Ishikawa (cell line): Measurements from ENCODE around the gene PRXL2A.

ENCODE experiments used
- CEBPB ChIP-seq: IDR thresholded peaks from 2 replicates; pipeline ENCODE4 v1.6.1; 2012
- CREB1 ChIP-seq: IDR thresholded peaks from 2 replicates; pipeline ENCODE4 v1.6.1; 2012; ENCODE audit warnings: low read depth
- EGR1 ChIP-seq: IDR thresholded peaks from 2 replicates; pipeline ENCODE4 v1.6.1; 2012
- EP300 ChIP-seq: IDR thresholded peaks from 2 replicates; pipeline ENCODE4 v1.6.1; 2012; ENCODE audit warnings: borderline replicate concordance
- FOXM1 ChIP-seq: IDR thresholded peaks from 2 replicates; pipeline ENCODE4 v1.6.1; 2012; ENCODE audit warnings: low read depth, borderline replicate concordance
- NFIC ChIP-seq: IDR thresholded peaks from 2 replicates; pipeline ENCODE4 v1.6.1; 2012
- RAD21 ChIP-seq: IDR thresholded peaks from 2 replicates; pipeline ENCODE4 v1.6.1; 2012; ENCODE audit warnings: low read depth
- TAF1 ChIP-seq: IDR thresholded peaks from 2 replicates; pipeline ENCODE4 v1.6.1; 2012; ENCODE audit warnings: low read depth, mild to moderate bottlenecking
- TCF12 ChIP-seq: IDR thresholded peaks from 2 replicates; pipeline ENCODE4 v1.6.1; 2012; ENCODE audit warnings: low read depth
- TEAD4 ChIP-seq: IDR thresholded peaks from 2 replicates; pipeline ENCODE4 v1.6.1; 2012
- YY1 ChIP-seq: IDR thresholded peaks from 2 replicates; pipeline ENCODE4 v1.6.1; 2012; ENCODE audit warnings: low read depth
- ZBTB7A ChIP-seq: IDR thresholded peaks from 2 replicates; pipeline ENCODE4 v1.6.1; 2012; ENCODE audit warnings: low read depth
- TF ChIP-seq, protein P1 (sequence below): IDR thresholded peaks from 2 replicates; pipeline ENCODE4 v1.6.1; 2012; ENCODE audit warnings: low read depth, mild to moderate bottlenecking
- TF ChIP-seq, protein P2 (sequence below): IDR thresholded peaks from 2 replicates; pipeline ENCODE4 v1.6.1; 2012
- TF ChIP-seq, protein P3 (sequence below): IDR thresholded peaks from 2 replicates; pipeline ENCODE4 v1.6.1; 2012

The PRXL2A gene

DNA sequence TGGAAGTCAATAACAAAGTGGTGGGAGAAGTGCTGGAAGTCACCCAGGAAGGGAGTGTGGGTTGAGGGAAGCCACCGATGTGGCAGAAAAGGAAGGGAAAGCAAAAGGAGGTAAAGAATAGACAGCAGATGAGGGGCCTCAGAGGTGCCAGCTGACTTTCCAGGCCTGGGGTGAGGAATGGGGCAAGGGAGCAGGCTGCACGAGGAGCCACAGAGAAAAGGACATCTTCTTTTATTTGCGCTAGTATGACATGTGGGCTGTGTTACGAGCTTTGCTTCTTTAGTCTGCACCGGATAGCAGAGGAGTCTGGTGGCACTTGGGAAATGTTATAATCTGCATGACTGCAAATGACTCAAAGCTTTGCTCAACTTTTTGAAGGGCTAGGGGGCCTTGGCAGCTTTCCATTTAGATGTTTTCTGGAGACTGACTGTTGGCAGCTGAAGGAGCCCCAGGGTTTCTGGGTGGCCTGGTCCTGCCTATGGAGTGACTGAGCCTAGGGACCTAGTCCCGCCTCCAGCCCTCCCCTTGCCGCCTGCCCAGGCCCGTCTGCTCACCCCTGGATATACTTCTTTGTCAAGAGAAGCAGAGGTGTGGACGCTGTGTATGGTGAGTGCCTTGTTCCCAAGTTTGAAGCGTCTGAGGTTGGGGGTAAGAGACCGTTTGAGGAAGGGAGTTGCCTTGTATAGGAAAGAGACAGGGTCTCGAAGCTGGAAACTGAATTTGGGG lies 5.1 kb downstream of the PRXL2A start:
- TF ChIP-seq, protein P1, sequence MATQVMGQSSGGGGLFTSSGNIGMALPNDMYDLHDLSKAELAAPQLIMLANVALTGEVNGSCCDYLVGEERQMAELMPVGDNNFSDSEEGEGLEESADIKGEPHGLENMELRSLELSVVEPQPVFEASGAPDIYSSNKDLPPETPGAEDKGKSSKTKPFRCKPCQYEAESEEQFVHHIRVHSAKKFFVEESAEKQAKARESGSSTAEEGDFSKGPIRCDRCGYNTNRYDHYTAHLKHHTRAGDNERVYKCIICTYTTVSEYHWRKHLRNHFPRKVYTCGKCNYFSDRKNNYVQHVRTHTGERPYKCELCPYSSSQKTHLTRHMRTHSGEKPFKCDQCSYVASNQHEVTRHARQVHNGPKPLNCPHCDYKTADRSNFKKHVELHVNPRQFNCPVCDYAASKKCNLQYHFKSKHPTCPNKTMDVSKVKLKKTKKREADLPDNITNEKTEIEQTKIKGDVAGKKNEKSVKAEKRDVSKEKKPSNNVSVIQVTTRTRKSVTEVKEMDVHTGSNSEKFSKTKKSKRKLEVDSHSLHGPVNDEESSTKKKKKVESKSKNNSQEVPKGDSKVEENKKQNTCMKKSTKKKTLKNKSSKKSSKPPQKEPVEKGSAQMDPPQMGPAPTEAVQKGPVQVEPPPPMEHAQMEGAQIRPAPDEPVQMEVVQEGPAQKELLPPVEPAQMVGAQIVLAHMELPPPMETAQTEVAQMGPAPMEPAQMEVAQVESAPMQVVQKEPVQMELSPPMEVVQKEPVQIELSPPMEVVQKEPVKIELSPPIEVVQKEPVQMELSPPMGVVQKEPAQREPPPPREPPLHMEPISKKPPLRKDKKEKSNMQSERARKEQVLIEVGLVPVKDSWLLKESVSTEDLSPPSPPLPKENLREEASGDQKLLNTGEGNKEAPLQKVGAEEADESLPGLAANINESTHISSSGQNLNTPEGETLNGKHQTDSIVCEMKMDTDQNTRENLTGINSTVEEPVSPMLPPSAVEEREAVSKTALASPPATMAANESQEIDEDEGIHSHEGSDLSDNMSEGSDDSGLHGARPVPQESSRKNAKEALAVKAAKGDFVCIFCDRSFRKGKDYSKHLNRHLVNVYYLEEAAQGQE = no peak
- TF ChIP-seq RAD21 (no peak), TAF1 (no peak), EP300 (no peak), NFIC (no peak), ZBTB7A (no peak), EGR1 (no peak), TCF12 (no peak), FOXM1 (no peak), CEBPB (no peak), CREB1 (no peak), TEAD4 (no peak), YY1 (no peak)
- TF ChIP-seq, protein P2, sequence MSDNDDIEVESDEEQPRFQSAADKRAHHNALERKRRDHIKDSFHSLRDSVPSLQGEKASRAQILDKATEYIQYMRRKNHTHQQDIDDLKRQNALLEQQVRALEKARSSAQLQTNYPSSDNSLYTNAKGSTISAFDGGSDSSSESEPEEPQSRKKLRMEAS = no peak
- TF ChIP-seq, protein P3, sequence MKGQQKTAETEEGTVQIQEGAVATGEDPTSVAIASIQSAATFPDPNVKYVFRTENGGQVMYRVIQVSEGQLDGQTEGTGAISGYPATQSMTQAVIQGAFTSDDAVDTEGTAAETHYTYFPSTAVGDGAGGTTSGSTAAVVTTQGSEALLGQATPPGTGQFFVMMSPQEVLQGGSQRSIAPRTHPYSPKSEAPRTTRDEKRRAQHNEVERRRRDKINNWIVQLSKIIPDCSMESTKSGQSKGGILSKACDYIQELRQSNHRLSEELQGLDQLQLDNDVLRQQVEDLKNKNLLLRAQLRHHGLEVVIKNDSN = no peak

DNA sequence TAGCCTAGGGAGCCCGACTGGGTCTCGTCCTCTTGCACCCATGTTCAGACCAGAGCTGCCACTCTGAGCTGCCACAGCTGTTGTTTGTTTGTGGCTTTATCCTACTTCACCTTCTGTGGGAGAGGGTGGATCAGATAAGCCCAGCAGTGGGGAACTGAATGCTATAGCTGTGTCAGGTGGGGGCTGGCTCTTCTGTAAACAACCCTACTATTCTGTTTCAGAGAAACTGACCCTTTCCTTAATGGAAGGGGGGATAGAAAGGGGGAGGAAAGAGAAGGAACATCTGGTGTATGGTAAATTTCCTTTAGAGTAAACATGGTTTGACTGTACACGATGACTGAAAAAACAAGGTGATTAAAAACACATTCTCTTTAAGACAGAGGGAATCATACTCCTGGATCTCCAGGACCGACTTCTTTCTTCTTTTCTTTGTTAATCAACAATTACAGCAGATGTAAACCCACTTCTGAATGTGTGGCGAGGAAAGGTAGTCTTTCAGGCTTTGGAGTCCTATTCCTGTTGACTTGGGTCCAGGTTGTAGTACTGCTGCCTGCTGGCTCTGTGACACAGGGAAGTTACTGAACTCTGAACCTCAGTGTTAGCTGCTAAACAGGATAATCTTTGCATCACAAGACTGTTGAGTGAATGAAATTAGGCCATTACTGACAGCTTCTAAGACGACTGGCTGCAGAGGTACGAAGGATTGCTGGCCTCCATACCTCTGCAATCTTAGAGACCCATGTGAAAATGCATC lies 6.0 kb downstream of the PRXL2A start:
- TF ChIP-seq, protein P3 = no peak
- TF ChIP-seq TEAD4 = no peak
- TF ChIP-seq TAF1 = no peak
- TF ChIP-seq, protein P2 = no peak
- TF ChIP-seq NFIC = no peak
- TF ChIP-seq TCF12 = no peak
- TF ChIP-seq EGR1 = no peak
- TF ChIP-seq CEBPB = no peak
- no peak for TF ChIP-seq CREB1
- TF ChIP-seq EP300 = no peak
- TF ChIP-seq RAD21 = no peak
- no peak for TF ChIP-seq ZBTB7A
- no peak for TF ChIP-seq YY1
- no peak for TF ChIP-seq FOXM1
- TF ChIP-seq, protein P1 = no peak

DNA sequence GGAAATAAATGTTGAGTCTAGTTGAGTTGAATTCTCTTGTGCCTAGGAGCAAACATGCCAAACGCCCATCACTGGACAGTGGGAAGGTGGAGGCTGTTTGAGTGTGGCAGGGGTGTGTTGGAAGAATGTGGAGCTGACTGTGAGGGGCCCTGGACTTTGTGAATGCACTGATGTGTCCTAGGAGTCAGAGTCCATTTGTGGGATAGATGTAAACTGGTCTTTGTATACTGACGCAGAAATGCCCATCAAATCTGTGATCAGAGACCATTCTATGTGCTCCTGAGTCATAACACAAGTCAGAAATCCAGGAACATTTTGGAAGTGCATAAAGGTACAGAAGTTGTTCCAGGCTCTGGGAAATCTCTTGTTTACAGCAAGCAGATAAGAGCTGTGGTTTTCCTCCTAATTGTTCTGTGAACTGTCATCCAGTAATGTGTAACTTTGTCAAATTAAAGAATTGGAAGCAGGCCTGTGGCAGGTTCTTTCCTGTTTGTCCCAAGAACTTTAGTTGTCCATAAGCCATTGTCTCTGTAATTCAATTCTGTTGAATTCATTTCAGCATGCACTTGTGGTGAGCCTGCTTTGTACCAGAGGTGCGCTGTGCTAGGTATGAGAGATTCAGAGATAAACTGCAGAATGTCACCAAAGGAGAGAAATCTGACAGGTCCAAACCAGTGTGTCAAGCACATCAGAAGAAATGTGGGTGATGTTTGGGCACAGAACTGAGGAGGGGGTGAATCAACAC lies 7.6 kb downstream of the PRXL2A start:
- TF ChIP-seq EGR1 (no peak), NFIC (no peak)
- TF ChIP-seq, protein P1 = no peak
- TF ChIP-seq, protein P3 = no peak
